NT2/D1 (cell line): ENCODE data around the gene WDFY4.

ENCODE experiments used
- DNase-seq: peaks from one replicate; pipeline ENCODE4 v3.0.0-alpha.2; 2011; ENCODE audit warnings: low read depth, low spot score
- H3K27me3 ChIP-seq: 2 replicates; pipeline ENCODE4 v1.6.0; 2011; ENCODE audit warnings: mild to moderate bottlenecking; ENCODE audit not compliant: insufficient read length, insufficient read depth
- H3K36me3 ChIP-seq: 2 replicates; pipeline ENCODE4 v1.6.1; 2011; ENCODE audit warnings: mild to moderate bottlenecking, low read length, mixed read lengths; ENCODE audit not compliant: insufficient read depth, insufficient read length
- H3K4me1 ChIP-seq: 2 replicates; pipeline ENCODE4 v1.5.1; 2011; ENCODE audit not compliant: insufficient read depth, insufficient read length
- H3K4me3 ChIP-seq: 2 replicates; pipeline ENCODE4 v1.5.1; 2011; ENCODE audit warnings: low read depth; ENCODE audit not compliant: insufficient read length
- H3K9ac ChIP-seq: 2 replicates; pipeline ENCODE4 v1.6.0; 2011; ENCODE audit warnings: low read depth; ENCODE audit not compliant: insufficient read length
- H3K9me3 ChIP-seq: 2 replicates; pipeline ENCODE4 v1.5.1; 2011; ENCODE audit warnings: mild to moderate bottlenecking, low read length; ENCODE audit not compliant: insufficient read depth
- SUZ12 ChIP-seq: IDR thresholded peaks from 2 replicates; pipeline ENCODE4 v1.6.1; 2011; ENCODE audit not compliant: insufficient read length, insufficient read depth; ENCODE audit errors: extremely low read depth
- YY1 ChIP-seq: IDR thresholded peaks from 2 replicates; pipeline ENCODE4 v1.6.1; 2011; ENCODE audit not compliant: insufficient read length, insufficient read depth
- ZNF274 ChIP-seq: IDR thresholded peaks from 2 replicates; pipeline ENCODE4 v1.6.1; 2011; ENCODE audit warnings: mild to moderate bottlenecking, low read depth, low read length

The WDFY4 gene

DNA sequence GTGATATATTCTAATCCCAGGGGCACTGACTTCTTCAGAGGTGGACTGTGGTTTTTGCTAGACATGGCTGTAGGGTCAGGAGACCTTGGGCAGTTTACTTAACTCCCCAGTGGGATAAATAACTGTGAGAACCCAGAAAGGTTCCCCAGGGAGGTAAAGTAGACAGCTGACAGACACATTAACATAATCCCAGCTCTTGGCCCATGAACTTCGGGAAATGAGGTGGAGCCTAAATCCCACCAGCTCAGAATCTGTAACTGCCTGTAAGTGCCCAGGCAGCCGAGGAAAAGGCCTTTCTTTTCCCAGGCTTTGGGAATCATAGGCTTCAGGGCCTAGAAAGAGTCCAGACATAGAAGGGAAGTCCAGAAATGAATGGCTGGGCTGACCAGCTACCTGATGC is 149.0 kb downstream of the WDFY4 start:
- H3K9ac ChIP-seq = no peak overlapping the region
- DNase-seq = no peak
- H3K4me3 ChIP-seq = no peak overlapping the region
- H3K4me1 ChIP-seq = no peaks in the 10 kb centered on the region
- TF ChIP-seq YY1 (no peak), SUZ12 (no peak), ZNF274 (no peak)
- H3K36me3 ChIP-seq = no peaks in the 10 kb centered on the region
- no peaks in the 10 kb centered on the region for H3K27me3 ChIP-seq
- no peaks in the 10 kb centered on the region for H3K9me3 ChIP-seq

DNA sequence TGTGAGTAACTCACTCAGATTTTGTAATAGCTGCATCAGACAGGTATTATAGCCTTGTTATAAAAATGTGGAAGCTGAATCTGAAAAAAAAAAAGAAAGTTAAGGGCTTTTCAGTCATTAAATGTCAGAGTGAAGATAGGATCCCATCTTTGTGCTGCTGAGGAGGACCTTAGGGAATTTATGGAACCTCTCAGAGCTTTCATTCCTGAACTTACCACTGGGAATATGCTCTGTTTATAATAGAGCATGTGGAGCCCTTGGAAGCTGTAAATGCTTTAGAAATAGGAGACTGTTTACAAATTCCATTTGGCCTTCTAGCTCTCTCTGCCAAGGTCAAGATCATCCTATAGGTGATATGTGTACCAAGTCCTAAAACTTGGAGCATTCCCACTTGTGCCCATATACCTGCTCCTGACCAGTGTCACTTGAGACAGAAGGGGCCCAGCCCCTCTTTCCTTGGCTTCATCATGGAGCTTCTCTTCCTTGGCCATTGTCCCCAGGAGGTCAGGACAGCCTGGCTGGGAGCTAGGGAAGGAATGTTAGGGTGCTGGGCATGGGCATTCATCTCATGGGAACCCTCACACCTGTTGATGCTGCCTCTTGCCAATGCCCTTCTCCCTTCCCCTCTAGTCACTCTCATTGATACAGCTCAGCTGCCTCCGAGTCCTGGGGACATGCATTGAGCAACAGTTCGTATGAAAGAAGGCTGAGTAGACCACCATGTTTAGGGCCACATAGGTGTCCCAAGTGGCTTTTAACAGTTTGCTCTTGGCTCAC is 149.7 kb downstream of the WDFY4 start:
- DNase-seq = no peak
- Histone ChIP-seq H3K9ac (no peak overlapping the region), H3K27me3 (no peaks in the 10 kb centered on the region), H3K9me3 (no peaks in the 10 kb centered on the region), H3K4me3 (no peak overlapping the region), H3K4me1 (no peaks in the 10 kb centered on the region), H3K36me3 (no peaks in the 10 kb centered on the region)
- TF ChIP-seq SUZ12 (no peak), YY1 (no peak)

DNA sequence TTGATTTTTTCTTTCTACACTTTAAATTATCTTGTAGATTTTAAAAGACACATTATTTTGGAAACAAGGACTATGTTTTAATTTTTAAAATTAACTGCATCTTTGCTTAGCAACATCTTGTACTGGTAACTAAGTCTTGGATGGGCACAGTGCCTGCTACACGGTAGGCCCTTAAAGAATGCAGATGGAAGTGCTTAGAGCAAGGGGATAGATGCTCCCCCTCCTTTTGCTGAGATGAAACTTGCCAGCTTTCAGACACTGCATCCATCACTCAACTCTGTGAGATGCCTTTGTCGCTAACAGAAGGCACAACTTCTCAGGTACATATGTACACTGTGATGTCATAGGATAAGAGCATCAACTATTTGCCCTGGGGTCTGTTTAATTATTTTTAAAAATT is 151.1 kb downstream of the WDFY4 start:
- no peak for DNase-seq
- Histone ChIP-seq H3K36me3 (no peaks in the 10 kb centered on the region), H3K4me1 (no peaks in the 10 kb centered on the region), H3K9ac (no peak overlapping the region), H3K9me3 (no peaks in the 10 kb centered on the region), H3K27me3 (no peaks in the 10 kb centered on the region), H3K4me3 (no peak overlapping the region)
- TF ChIP-seq YY1 (no peak), SUZ12 (no peak)

DNA sequence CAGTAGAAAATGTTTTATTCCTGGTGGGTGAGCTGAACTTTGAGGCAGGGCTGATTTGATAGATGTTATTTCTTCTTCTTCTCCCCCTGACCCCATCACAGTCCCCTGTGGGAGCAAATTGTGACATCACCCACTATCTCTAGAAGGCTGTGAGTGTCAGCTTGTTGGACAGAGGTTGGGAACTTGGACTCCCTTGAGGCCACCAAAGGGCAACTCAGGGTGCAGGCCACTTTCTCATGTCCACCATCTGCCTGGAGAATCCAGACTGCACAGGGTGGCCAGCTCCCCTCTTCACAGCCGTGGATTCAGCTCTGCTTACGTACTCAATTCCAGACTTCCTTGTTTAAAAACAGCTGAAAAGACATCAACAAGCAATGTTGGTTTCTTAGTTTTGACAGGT is 151.9 kb downstream of the WDFY4 start:
- TF ChIP-seq YY1 (no peak), SUZ12 (no peak), ZNF274 (no peak)

DNA sequence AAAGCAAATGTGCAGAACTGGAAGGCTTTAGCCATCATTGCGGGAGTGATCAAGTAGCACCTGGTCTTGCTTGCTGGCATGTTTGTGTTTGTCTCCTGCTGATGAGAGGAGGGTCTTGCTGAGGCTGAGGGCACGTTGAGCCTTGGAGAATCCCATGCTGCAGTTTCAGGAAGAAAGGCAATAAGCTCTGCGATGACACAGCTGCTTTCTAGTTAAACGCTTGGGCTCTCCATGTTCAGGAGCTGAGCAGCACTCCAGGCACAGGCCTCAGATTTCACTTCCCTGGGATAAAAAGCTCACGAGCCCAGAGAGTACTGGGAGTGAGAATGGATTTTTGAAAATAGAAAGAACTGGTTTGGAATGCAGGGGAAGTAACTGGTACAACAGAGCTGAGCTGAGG is 154.2 kb downstream of the WDFY4 start:
- Histone ChIP-seq H3K36me3 (no peaks in the 10 kb centered on the region), H3K9me3 (no peaks in the 10 kb centered on the region), H3K27me3 (no peaks in the 10 kb centered on the region), H3K4me1 (no peaks in the 10 kb centered on the region), H3K4me3 (no peak overlapping the region), H3K9ac (no peak overlapping the region)
- TF ChIP-seq YY1 (no peak), ZNF274 (no peak), SUZ12 (no peak)
- no peak for DNase-seq

More for the DNA sequence above, 151.9 kb downstream of the WDFY4 start:
- Histone ChIP-seq H3K4me1 (no peaks in the 10 kb centered on the region), H3K9me3 (no peaks in the 10 kb centered on the region), H3K27me3 (no peaks in the 10 kb centered on the region), H3K36me3 (no peaks in the 10 kb centered on the region), H3K9ac (no peak overlapping the region), H3K4me3 (no peak overlapping the region)
- no peak for DNase-seq

DNA sequence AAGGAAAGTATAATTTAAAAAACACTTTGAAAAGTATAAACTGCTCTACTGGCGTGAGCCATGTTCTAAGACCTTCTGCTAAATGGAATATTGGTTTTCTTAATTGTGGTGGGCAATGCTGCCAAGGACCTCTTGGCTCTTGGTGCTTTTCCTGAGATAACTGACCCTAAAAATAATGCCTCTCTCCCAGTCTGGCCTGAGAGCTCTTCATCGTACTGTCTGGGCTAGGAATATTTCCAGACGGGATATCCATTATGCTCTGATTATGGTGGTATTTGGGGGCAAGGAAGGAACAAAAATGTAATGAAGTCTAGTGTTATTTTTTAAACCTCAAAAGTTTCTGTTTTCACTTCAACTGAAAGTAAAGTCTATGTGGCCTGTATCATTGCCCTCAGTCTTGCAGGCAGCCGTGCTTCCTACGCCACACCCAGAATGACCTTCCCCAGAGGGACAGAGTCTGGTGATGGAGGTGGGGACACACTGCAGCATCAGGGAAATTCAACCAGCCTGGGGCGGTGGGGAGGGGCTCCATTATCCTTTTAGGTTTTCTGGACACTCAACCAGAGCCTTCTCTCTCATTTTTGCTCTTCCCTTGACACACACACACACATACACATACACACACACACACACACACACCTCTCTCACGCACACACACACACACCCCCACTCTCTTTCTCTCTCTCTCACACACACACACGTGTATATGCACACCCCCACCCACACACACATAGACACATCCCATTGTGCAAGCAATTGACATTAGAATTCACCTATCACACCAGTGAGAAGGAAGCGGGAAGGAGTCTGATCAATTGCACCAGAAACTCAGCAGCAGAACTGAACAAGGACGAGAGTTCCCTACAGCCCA is 155.4 kb downstream of the WDFY4 start:
- no peak overlapping the region for H3K9ac ChIP-seq
- no peaks in the 10 kb centered on the region for H3K4me1 ChIP-seq
- no peaks in the 10 kb centered on the region for H3K9me3 ChIP-seq
- no peaks in the 10 kb centered on the region for H3K36me3 ChIP-seq
- H3K27me3 ChIP-seq = no peaks in the 10 kb centered on the region
- no peak for TF ChIP-seq YY1
- no peak for TF ChIP-seq ZNF274
- no peak for TF ChIP-seq SUZ12
- H3K4me3 ChIP-seq = no peak overlapping the region
- DNase-seq = no peak

DNA sequence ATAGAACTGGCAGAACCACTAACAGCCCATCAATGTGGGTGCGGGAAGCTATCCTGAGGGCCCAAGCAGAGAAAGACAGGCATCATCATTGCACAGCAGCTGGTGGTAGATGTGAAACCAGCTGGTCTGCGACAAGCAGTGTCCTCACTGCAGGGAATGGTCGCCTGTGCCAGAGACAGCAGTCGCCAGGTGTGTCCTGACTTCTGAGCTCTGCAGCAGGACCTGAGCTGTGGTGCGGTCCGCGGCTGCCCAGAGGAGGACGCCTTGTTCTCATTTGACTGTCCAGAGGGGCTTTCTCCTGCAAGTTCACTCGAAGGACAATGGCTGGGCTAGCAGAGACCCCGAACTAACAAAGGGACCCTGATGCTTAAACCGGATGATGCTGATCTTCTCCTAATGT is 157.6 kb downstream of the WDFY4 start:
- Histone ChIP-seq H3K9ac (no peak overlapping the region), H3K36me3 (no peaks in the 10 kb centered on the region), H3K4me1 (no peaks in the 10 kb centered on the region), H3K27me3 (no peaks in the 10 kb centered on the region), H3K4me3 (no peak overlapping the region), H3K9me3 (no peaks in the 10 kb centered on the region)
- no peak for TF ChIP-seq SUZ12
- TF ChIP-seq YY1 = no peak
- TF ChIP-seq ZNF274 = no peak
- no peak for DNase-seq
